SHP77 treated with DMSO at 0.1 percent for 48 hours (cell line): ENCODE data around the gene SLC7A8.
"Not testable (repeated sequence)": the region's sequence is repeated elsewhere in the genome, so short reads cannot be mapped to it uniquely, and the experiment has no call there.

Experiments
- DNase-seq: peaks from one replicate; lab custom pipeline; 2025; lab: John Stamatoyannopoulos, UW

SLC7A8 gene

DNA sequence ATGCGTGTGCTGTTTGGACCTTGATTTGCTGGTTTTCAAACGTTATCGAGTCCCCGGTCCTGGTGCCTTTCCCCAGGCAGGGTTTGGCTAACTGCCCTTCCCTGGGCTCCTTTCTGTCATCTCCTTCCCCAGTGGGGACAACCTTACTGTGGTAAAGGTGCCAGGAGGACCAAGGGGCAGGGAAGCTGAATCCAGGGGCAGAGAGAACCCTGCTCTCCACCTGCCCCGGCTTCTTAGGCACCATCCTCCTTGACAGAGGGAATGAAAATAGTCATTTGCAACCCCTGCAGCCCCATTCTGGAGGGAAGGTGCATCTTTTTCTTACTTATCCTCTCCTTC is 69.4 kb downstream of the SLC7A8 start:
- no peak for DNase-seq

DNA sequence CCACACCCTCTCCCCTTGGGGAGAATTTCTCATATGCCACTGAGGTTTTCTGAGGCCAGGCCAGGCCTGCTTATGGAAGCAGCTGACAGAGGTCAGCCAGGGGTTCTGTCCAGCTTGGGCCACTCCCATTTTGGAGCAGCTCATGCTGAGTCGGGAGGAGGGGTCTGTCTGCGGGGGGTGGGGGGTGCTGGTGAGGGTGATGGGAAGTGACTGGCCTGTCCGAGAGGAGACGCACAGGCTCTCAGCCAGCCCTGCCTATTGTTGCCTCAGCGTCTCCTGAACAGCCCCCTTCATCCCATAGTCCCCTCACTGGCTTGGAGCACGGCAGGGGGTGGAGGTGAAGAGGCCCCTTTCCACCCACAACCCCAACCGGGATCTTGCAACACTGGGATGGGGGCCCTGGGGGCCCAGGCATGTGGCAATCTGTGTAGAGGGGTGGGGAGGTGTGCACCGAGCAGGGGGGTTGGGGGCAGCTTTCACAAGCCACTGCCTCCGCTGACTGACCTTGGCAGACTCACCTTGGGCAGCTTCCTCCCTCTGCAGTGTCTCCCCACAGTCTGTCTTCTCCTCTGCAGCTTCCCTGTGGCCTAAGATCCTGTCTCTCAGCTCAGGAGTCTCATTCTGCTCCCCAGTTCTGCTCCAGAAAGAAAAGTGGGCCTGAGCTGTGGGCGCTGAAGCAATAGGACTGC is 69.9 kb downstream of the SLC7A8 start:
- DNase-seq: no peak

DNA sequence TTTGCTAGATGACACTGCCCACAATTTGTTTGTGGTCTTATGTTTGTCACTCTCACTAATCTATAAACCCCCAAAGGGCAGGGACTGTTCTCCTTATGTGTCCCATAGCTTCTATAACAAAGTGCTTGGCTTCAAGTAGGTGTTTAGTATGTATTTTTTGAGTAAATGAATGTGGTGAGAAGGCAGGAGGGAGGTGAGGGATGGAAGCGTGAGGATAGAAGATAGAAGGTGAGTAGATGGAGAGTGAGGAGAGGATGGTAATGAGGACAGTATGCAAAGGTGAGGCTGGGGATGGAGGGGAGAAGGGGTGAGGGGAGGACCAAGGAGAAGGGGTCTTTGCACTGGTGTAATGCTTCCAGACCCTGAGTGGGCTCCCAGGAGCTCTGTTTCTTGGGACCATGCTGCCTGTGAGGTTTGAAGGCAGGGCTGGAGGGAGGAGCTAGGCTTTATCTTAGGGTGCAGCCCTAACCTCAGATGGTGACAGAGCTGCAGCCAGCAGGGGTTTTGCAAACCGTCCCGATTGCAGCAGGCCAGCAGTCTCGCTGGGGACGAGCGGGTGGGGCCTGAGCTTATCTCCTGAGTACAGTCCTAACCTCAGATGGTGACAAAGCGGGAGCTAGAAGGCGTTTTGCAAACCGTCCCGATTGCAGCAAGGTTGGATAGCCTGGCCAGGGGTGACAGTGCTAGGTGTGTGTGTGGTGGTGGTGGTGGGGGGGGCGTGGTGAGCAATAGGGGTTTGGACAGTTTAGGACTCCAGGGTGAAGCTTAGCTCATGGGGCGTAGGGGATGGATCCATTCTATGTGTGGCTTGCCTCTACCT is 70.9 kb downstream of the SLC7A8 start:
- no peak for DNase-seq

DNA sequence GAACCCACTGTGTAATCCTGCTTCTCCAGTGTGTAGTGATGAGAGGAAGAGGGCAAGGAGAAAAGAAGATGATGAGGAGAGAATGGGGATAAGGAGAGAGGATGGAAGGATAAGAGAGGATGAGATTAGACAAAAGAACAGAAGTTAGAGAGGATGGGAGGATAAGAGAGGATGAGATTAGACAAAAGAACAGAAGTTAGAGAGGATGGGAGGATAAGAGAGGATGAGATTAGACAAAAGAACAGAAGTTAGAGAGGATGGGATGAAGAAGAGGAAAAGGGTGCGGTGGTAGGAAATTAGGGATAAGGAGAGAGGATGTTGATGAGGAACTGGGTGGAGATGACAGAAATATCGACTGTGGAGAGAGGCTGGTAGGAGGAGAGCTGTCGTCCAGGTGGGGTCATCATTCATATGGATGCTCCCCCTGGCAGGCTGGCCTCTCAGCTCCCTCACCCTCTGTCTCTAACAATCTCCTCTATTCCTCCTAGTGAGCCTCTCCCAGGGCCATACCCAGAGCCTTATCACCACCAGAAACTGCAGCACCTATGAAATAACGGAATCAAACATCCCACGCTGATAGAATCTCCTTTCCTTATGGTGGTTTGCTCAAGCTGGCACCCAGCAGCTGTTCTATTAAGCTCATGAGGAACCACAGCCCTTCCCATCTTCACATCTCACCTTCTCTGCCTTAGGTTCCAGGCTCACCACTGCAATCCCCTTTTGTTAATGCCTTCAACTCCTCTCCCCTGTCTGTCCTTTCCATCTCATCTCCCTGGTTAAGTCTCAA is 72.7 kb downstream of the SLC7A8 start:
- DNase-seq: no peak

DNA sequence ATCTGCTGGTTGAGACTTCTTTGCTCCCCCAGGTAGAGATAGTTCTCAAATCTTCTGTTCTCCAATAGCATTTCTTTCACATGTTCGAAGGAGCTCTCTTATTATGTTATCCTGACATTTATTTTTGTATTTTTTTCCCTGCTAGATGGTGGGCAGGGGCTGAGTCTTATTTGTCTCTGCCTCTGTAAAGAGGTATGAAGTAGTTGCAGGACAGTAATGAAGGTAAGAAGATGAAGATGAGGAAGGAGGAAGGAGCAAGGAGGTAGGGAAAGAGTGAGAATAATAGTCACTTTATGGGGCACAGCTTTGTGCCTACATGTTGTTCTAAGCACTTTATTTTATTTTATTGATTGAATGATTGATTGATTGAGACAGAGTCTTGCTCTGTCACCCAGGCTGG is 73.7 kb downstream of the SLC7A8 start:
- no peak for DNase-seq

DNA sequence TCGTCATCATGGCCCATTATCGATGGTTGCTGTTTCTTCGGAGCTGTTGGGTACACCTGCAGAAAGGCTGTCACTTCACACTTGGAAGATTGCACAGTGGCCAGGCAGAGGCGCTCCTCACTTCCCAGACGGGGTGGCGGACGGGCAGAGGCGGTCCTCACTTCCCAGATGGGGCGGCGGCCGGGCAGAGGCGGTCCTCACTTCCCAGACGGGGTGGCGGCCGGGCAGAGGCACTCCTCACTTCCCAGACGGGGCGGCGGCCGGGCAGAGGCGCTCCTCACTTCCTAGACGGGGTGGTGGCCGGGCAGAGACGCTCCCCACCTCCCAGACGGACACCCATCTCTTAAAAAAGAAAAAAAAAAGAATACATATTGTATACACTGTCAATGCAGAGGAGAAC is 75.3 kb downstream of the SLC7A8 start:
- DNase-seq: not testable (repeated sequence)

DNA sequence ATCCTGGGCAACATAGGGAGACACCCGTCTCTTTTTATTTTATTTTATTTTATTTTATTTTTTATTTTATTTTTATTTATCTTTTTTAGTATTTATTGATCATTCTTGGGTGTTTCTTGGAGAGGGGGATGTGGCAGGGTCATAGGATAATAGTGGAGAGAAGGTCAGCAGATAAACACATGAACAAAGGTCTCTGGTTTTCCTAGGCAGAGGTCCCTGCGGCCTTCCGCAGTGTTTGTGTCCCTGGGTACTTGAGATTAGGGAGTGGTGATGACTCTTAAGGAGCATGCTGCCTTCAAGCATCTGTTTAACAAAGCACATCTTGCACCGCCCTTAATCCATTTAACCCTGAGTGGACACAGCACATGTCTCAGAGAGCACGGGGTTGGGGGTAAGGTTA is 75.8 kb downstream of the SLC7A8 start:
- DNase-seq: not testable (repeated sequence)

DNA sequence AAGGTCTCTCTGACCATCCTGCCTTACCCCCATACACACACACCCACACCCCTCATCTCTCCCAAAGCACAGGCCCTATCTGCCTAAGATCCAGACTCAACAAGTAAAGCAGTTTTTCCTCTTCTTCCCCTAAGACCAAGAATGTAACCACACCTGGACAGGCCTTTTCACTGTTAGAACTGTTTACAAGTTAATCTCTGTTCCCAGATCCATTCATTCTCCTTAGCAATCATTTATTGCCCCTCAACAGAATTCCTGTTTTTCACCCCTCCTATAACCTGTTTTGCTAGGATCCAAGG is 76.8 kb downstream of the SLC7A8 start:
- no peak for DNase-seq

DNA sequence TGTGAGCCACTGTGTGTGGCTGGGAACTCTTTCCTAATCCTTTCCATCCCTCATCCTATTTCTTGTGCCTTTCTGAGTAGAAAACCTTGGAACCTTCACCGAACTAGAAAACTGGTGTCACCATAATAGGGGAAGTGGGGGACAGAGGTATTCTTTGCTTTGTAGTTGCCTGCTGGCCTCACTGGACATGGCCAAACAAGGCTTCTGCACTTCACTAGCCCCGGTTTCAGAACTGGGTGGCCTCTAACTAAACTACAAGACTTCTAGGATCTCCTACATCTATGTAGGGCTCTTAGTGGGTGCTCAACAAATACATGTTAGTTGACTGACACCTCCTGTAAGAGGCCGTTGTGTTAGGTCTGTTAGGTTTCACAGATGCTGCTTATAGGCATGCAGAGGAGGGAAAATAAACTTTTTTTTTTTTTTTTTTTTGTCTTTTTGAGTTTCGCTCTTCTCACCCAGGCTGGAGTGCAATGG is 78.1 kb downstream of the SLC7A8 start:
- DNase-seq: no peak

DNA sequence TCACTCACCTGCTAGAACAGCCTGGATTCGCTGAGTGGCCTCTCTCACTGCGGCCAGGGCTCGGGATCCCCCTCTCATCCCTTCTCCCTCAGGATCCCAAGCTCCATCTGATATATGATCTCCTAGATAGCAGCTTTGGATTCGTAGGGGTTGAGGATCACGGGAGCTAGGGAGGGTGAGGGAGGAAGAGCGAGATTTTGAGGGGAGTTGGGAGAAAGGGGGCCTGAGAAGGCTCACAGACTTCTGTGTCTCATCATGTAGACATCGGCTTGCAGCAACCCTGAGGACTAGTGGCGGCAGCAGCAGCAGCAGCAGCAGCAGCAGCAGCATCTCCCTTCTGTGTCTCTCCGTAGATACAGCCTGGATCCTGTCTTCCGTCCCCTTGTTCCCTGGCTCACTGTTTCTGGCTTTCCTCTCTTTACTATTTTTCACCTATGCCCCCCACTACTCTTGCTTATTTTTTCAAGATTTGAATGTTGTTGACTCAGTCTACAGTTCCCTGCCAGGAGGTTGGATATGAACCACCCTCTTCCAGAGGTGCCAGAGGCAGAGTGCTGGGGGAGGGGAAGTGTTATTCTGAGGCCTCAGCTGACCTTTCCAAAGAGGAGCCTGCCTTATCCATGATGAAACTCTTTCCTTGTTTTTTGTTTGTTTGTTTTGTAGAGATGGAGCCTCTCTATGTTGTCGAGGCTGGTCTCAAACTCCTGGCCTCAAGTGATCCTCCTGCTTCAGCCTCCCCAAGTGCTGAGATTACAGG is 78.7 kb downstream of the SLC7A8 start, which contains the start of gene CIROP:
Gene CIROP, minus strand, starts transcription at position 399 of the 757 bp plus-strand sequence. Its CDS starts 69 bp downstream, at position 330.
- DNase-seq: no peak

DNA sequence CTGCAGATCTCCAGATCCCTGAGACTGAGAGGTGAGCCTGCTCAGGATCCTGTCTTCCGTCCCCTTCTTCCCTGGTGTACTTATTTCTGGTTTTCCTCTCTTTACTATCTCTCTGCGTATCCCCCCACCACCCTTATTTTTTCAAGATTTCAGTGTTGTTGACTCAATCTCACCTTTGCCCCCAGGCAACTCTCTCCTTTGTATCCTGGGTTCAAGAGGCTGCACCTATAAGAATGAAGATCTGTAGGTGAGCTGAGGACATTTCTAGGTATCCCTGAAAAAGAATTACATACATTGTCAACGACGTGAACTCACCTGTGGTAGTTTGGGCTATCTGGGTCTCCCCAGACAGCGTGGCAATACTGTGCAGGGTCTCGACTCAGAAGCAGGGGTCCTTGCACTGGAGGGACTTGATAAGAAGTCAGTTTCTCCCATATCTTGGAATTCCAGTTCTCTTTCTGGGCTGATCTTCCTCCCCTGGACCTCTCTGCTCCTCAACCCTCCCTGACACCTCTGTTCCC is 79.3 kb downstream of the SLC7A8 start:
- DNase-seq: no peak

DNA sequence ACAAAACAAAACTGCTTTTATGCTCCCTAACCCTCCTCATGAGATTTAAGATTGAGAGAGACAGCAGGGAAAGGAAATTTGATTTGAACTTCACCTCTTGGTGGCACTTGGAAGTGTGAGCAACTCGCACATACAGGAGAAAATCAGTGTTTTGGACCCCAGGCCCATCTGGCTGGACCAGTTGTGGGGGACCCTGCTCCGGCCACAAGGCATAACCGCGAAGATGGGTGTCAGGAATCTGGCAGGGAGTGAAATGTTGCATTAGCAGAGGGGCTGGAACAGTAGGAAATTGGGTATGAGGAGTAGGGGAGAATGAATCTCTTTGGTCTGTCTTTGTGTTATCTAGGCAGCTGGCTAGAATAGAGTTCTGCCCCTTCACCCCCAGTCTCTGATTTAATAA is 79.9 kb downstream of the SLC7A8 start:
- DNase-seq: no peak

DNA sequence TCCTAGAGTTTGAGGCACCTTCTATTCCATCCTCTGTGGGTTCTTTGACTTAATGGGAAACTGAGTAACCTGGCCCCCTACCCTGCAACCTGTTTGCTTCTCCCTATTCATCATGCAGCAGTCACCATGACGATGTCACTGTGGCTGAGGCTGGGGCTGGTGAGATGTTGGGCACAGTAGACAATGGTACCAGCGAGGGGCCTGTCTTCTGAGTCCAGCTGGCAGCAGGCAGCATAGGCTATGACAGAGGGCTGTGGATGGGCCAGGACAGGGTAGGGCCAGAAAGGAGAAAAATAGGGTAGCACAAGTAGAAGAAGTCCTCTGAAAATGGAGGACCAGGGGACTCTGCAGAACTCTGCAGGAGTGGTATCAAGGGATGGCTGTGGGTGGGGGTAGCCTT is 80.7 kb downstream of the SLC7A8 start:
- no peak for DNase-seq

DNA sequence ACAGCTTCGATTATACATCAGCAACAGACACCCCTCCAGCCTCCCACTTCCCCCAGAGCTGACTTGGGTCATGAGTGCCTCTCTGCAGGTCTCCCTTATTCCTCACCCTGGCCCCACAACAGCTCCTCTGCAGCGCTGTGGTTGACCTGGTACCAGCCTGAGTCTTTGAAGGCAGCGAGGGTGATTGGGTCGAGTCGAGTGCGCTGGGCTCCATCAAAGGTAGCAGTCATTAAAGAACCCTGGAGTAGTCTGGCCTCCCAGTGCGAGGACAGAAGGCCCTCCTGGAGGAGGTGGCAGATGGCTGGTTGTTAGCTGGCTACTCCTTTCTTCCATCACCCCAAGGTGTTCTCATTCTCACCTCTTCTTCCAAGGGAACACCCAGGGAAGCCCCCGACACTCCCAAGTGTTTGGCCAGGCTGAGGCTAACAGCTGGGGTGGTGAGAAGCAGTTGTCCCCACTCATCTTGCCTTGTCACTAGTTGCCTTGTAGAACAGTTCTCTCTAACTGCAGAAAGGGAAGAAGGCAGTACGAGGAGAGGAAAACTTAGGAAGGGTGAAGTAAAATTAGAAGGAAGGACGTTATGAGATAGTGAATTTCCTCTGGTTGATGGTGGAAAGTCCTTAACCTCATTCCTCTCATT is 81.4 kb downstream of the SLC7A8 start:
- no peak for DNase-seq

DNA sequence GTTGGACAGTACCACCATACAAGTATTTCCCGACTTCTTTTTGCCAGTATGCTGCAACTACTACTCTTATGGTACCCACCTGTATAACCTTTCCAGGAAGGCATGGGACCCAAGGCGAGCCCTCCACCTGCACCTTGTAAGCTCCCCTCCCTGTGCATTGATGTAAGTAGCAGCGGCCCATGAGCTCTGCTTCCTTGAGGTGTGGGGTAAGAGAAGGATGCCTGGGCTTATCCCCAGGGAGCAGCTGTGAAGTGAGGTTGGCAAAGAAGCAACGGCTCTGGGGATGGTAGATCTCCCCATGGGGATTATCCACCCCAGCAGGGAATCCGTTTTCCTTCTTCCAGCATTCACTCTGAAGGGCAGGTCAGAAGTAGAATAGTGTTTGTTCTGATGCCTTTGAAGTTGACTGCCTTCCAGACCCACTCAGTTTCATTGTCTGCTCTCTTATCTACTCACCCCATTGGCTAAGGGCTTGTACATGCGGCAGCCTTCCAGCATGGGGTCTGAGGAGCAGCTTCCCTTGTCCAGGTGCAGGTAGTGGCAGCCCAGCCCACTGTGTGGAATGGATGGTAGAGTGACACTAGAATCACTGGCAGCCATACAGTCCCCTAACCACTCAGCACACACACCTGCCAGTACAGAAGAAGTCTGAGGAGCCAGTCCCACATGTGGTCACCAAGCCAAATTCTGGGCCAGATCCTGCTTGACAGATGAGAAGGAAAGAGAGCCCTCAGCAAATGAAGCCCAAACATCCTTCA is 82.1 kb downstream of the SLC7A8 start:
- no peak for DNase-seq

DNA sequence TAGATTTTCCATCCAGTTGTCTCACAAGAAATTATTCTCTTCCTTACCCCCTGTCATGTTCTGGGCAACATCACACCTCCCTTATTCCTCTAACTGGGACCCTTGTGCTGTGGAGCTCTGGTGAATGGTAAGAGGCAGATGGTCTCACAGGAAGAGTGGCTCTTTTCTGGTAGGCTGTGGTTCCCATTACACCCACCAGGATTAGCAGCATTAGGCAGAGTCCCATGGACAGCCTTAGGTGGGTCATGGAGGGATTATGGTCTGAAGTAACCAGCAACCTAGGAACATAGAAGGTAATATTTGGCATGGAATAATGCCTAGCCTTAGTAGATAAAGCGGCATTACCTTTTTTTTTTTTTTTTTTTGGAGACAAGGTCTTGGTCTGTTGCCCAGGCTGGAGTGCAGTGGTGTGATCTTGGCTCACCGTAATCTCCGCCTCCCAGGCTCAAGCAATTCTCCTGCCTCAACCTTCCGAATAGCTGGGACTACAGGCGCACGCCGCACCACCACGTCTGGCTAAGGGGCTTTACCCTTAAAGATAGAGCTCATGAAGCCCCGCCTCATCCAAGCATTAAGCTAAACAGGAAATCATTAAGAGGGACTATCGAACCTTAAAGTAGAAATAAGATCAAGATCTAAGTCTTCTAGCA is 84.1 kb downstream of the SLC7A8 start:
- DNase-seq: no peak

DNA sequence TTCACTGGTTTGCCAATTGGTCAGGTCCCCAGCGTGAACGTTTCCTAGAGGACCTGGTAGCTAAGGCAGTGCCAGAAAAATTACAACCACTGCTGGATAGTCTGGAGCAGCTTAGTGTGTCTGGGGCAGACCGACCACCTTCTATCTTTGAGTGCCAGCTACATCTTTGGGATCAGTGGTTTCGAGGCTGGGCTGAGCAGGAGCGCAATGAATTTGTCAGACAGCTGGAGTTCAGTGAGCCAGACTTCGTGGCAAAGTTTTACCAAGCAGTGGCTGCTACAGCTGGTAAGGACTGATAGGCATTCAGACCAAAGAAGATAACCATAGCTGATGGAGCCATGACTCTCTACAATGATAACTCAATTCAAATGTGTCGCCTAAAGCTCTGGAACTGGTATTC is 85.7 kb downstream of the SLC7A8 start:
- no peak for DNase-seq

DNA sequence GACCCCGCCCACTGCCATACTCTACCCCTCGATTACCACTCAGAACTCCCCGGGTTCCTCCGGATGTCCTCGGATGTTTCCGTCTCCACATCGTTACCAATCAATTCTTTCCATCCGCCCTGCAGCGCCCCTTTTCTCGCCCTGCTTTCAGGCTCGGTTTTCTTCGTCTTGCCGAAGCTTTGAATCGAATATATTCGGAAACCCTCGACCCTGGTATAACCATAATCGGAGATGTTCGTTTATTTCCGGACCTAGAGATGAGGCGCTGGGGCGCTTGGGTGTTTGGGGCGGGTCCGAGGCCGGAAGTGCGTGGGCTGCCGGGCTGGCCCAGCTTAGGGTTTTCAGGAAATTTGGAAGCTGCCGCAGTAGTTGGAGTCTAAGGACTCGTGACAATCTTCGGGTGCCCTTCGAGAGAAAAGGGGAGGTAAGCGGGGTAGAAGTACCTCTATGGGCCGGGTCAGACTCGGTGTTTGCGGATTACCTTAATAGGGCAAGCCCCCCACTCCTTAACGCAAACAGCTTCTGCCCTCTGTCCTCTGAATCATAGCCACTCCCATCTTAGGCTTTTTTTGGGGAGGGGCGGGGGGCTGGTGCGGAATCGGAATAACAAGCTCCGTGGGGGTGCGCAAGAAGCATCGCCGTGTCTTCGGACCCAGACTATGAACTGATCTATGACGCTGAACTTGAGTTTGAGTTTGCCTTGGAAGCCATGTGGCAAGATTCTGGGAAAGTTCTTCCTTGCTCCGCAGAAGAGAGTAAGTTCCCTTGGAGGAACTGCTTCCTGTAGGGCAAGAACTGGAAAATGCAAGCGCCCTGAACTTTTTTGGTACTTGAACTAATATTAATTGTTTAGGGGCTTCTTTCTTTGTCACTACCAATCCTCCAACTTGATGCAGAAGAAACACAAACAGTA is 88.0 kb downstream of the SLC7A8 start, which contains the start of gene C14orf119:
Gene C14orf119, plus strand, starts transcription at position 310 of the 913 bp plus-strand sequence. CDS start 2,154 bp downstream, outside the sequence.
- DNase-seq: no peak

DNA sequence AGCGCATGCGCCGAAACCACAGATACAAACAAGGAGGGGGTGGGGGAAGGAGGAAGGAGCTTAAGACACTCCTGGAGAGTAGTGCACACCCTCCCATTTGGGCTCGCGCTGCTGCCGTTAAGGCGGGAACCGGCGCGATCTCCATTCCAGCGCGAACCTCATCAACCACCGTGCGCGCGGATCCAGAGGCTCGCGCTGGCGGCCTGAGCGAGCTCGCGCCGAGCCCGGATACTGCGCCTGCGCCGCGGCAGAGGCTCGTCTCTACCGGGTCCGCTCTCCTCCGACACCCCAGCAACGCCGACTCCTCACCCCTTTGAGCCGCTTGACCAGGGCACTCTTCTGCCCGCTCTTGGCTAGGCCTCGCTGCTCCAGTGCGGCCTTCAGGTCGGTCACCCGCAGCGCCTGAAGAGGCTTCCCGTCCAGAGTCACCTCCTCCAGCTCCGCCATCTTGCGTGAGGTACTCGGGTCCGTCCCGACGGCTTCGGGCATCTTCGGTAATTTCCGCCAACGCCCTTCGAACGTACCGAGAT is 88.7 kb downstream of the SLC7A8 start, which contains the start of gene ACIN1:
Gene ACIN1, minus strand, starts transcription at position 471 of the 530 bp plus-strand sequence. Its CDS starts 24 bp downstream, at position 447.
- no peak for DNase-seq
